OCI-LY7 (cell line): Measurements from ENCODE around the gene SATB1. TPM values are rescaled to one million over a fixed set of nuclear protein-coding genes. Genes with fewer than 3 reads are reported as not detected.

Experiments used
- BruUV-seq: library from RNA; stranded (reverse); fragments of 400-500 nt; replicated peaks from 2 replicates; lab custom pipeline; 2021; lab: Mats Ljungman, UMichigan
- CTCF ChIA-PET: fragments of 300-600 bp; sonication (Branson Sonifier 250); formaldehyde crosslinking; loops from one replicate; lab custom pipeline; 2022; ENCODE audit warnings: antibody characterized with exemption; ENCODE audit not compliant: unreplicated experiment; lab: Charles Lee
- POLR2A ChIA-PET: fragments of 300-600 bp; sonication (Branson Sonifier 250); formaldehyde crosslinking; loops from one replicate; lab custom pipeline; 2022; ENCODE audit warnings: antibody characterized with exemption; lab: Charles Lee
- DNase-seq: peaks from one replicate; pipeline ENCODE4 v3.0.0-alpha.2; 2015; ENCODE audit warnings: low spot score
- H2AFZ ChIP-seq: fragments of 200-600 bp; sonication (generic), shearing (Covaris generic); 2 replicates; pipeline ENCODE4 v1.6.1; 2014; ENCODE audit warnings: mild to moderate bottlenecking, antibody characterized with exemption, low read length, moderate library complexity
- H3K27ac ChIP-seq: fragments of 200-600 bp; sonication (generic); 2 replicates; pipeline ENCODE4 v1.5.1; 2014; ENCODE audit warnings: mixed run types, low read depth, mild to moderate bottlenecking, moderate library complexity, low read length, inconsistent platforms; ENCODE audit not compliant: poor library complexity, severe bottlenecking
- H3K36me3 ChIP-seq: fragments of 200-600 bp; sonication (generic); 2 replicates; pipeline ENCODE4 v1.6.1; 2014; ENCODE audit warnings: mild to moderate bottlenecking, antibody characterized with exemption, low read length, moderate library complexity, mixed read lengths; ENCODE audit not compliant: insufficient read depth
- H3K4me1 ChIP-seq: fragments of 200-600 bp; sonication (generic); 2 replicates; pipeline ENCODE4 v1.5.1; 2014; ENCODE audit warnings: mild to moderate bottlenecking, low read length; ENCODE audit not compliant: insufficient read depth, poor library complexity, severe bottlenecking
- H3K4me2 ChIP-seq: fragments of 200-600 bp; sonication (generic); 2 replicates; pipeline ENCODE4 v1.6.1; 2014; ENCODE audit warnings: mild to moderate bottlenecking, low read length
- H3K4me3 ChIP-seq: fragments of 200-600 bp; sonication (generic); 2 replicates; pipeline ENCODE4 v1.5.1; 2014; ENCODE audit warnings: mild to moderate bottlenecking, low read depth, low read length; ENCODE audit not compliant: poor library complexity, severe bottlenecking
- H3K79me2 ChIP-seq: fragments of 200-600 bp; sonication (generic); 2 replicates; pipeline ENCODE4 v1.6.1; 2016; ENCODE audit warnings: low read depth, mild to moderate bottlenecking, low read length, moderate library complexity, mixed read lengths; ENCODE audit not compliant: insufficient read depth
- H3K9me2 ChIP-seq: fragments of 200-600 bp; sonication (generic); 2 replicates; pipeline ENCODE4 v1.6.1; 2016; ENCODE audit warnings: mild to moderate bottlenecking, low read length, mixed read lengths; ENCODE audit not compliant: insufficient read depth
- H3K9me3 ChIP-seq: fragments of 200-600 bp; sonication (generic); 2 replicates; pipeline ENCODE4 v1.6.1; 2014; ENCODE audit warnings: mild to moderate bottlenecking, mixed run types, low read length, mixed read lengths
- H4K20me1 ChIP-seq: fragments of 200-600 bp; sonication (generic); 2 replicates; pipeline ENCODE4 v1.6.1; 2014; ENCODE audit warnings: mild to moderate bottlenecking, antibody characterized with exemption, low read length, moderate library complexity, mixed read lengths; ENCODE audit not compliant: insufficient read depth
- CTCF ChIP-seq: fragments of 200-600 bp; sonication (generic); conservative IDR thresholded peaks from 2 replicates; pipeline ENCODE4 v1.5.1; 2014; ENCODE audit warnings: mild to moderate bottlenecking, antibody characterized with exemption, low read length, moderate library complexity, mixed read lengths
- EZH2phosphoT487 ChIP-seq: fragments of 200-600 bp; sonication (generic); IDR thresholded peaks from 2 replicates; pipeline ENCODE4 v1.6.1; 2018; ENCODE audit warnings: low read depth, borderline replicate concordance, mild to moderate bottlenecking, mixed run types, antibody characterized with exemption, low read length, moderate library complexity, mixed read lengths
- intact Hi-C: fragments of 100-400 bp; cut with micrococcal nuclease; formaldehyde crosslinking; loops from one replicate; pipeline ENCODE4 v1.10.0; 2022; ENCODE audit not compliant: unreplicated experiment
- total RNA-seq, 2 experiments: library from RNA; depleted of rRNA in 1 of 2; stranded (reverse); fragments of >200 nt in 1 of 2; shearing (Covaris generic) in 1 of 2; gene quantifications; 2 replicates each; pipeline ENCODE4 v1.2.3, GENCODE V29; 2014 to 2022

SATB1 gene
- total RNA-seq, 2 experiments from 2014 or later = 2.5 to 5.6 TPM

GRCh38 chr3:18385706-18386105, 39.4 kb downstream of the SATB1 start:
- Histone ChIP-seq H3K27ac (no peak overlapping the region), H3K4me3 (no peak overlapping the region), H3K4me2 (no peak overlapping the region), H3K79me2 (no peaks in the 10 kb centered on the region), H3K36me3 (no peaks in the 10 kb centered on the region), H3K9me2 (no peaks in the 10 kb centered on the region), H3K9me3 (no peaks in the 10 kb centered on the region), H2AFZ (no peak overlapping the region), H3K4me1 (no peaks in the 10 kb centered on the region), H4K20me1 (no peaks in the 10 kb centered on the region)
- DNase-seq = no peak
- intact Hi-C loops = loop anchor here (5.0 to 10.0 kb wide), 2 partner anchors 83 to 211 kb away; no protein-coding TSS in a partner anchor
- ChIA-PET CTCF (no interaction called here), POLR2A (interaction anchor here (0.6 to 0.9 kb wide), 2 partner anchors 39 to 172 kb away, joined by 3 to 5 read pairs; no protein-coding TSS in a partner anchor)
- BruUV-seq = no TSS peak
- TF ChIP-seq EZH2phosphoT487 = no peak

GRCh38 chr3:18382760-18383369, 42.3 kb downstream of the SATB1 start:
- H4K20me1 ChIP-seq = no peaks in the 10 kb centered on the region
- intact Hi-C loops = loop anchor here (10.0 kb wide), 1 partner anchor 208 kb away; no protein-coding TSS in a partner anchor
- no peaks in the 10 kb centered on the region for H3K79me2 ChIP-seq
- no TSS peak for BruUV-seq
- POLR2A ChIA-PET = interaction anchor here (0.6 kb wide), 1 partner anchor 136 kb away, joined by 4 read pairs; no protein-coding TSS in a partner anchor
- no peak overlapping the region for H3K27ac ChIP-seq
- H3K4me1 ChIP-seq = no peaks in the 10 kb centered on the region
- CTCF ChIA-PET = interaction anchor here (2.0 kb wide), 1 partner anchor 14 kb away, joined by 5 read pairs; no protein-coding TSS in a partner anchor
- H2AFZ ChIP-seq = no peak overlapping the region
- TF ChIP-seq CTCF (no peak), EZH2phosphoT487 (no peak)
- no peak overlapping the region for H3K4me3 ChIP-seq
- no peaks in the 10 kb centered on the region for H3K9me2 ChIP-seq
- H3K9me3 ChIP-seq = no peaks in the 10 kb centered on the region
- H3K36me3 ChIP-seq = no peaks in the 10 kb centered on the region
- no peak overlapping the region for H3K4me2 ChIP-seq
- no peak for DNase-seq

GRCh38 chr3:18379647-18380046, 45.5 kb downstream of the SATB1 start:
- Histone ChIP-seq H4K20me1 (no peaks in the 10 kb centered on the region), H3K36me3 (no peaks in the 10 kb centered on the region), H3K9me3 (no peaks in the 10 kb centered on the region), H2AFZ (no peak overlapping the region), H3K4me3 (no peak overlapping the region), H3K4me2 (no peak overlapping the region), H3K79me2 (no peaks in the 10 kb centered on the region), H3K27ac (no peak overlapping the region), H3K9me2 (no peaks in the 10 kb centered on the region), H3K4me1 (no peaks in the 10 kb centered on the region)
- DNase-seq = no peak
- no TSS peak for BruUV-seq
- intact Hi-C loops = loop anchor here (10.0 kb wide), 1 partner anchor 205 kb away; no protein-coding TSS in a partner anchor
- ChIA-PET POLR2A (no interaction called here), CTCF (no interaction called here)
- TF ChIP-seq EZH2phosphoT487 (no peak), CTCF (no peak)
